Astrocyte (in vitro differentiated cells and primary cell): ENCODE results near the gene ZYG11B. TPM values are rescaled to one million over a fixed set of nuclear protein-coding genes. Genes with fewer than 3 reads are reported as not detected.
"Not testable (repeated sequence)": the region's sequence is repeated elsewhere in the genome, so short reads cannot be mapped to it uniquely, and the experiment has no call there.

Experiments
- DNase-seq: peaks from one replicate; pipeline ENCODE4 v3.0.0-alpha.2; 2010; ENCODE audit warnings: low read depth
- FAIRE-seq: peaks from 2 replicates; lab custom pipeline; 2011; peaks lifted over from hg19 to GRCh38; lab: Jason Lieb, UNC
- H2AFZ ChIP-seq: 2 replicates; pipeline ENCODE4 v1.6.0; 2012; ENCODE audit warnings: low read depth, low read length, inconsistent platforms
- H3K27ac ChIP-seq: 2 replicates; pipeline ENCODE4 v1.5.1; 2011; ENCODE audit warnings: low read depth, low read length, inconsistent platforms
- H3K27me3 ChIP-seq: 2 replicates; pipeline ENCODE4 v1.6.0; 2011; ENCODE audit warnings: low read length, inconsistent platforms; ENCODE audit not compliant: insufficient read depth
- H3K36me3 ChIP-seq: 2 replicates; pipeline ENCODE4 v1.5.1; 2011; ENCODE audit warnings: low read length, inconsistent platforms; ENCODE audit not compliant: insufficient read depth
- H3K4me1 ChIP-seq: 2 replicates; pipeline ENCODE4 v1.5.1; 2011; ENCODE audit warnings: low read length, inconsistent platforms; ENCODE audit not compliant: insufficient read depth
- H3K4me2 ChIP-seq: 2 replicates; pipeline ENCODE4 v1.6.0; 2012; ENCODE audit warnings: low read length, inconsistent platforms
- H3K4me3 ChIP-seq: 2 replicates; pipeline ENCODE4 v1.5.1; 2011; ENCODE audit warnings: low read depth, mild to moderate bottlenecking, low read length, inconsistent platforms; ENCODE audit not compliant: insufficient read depth
- H3K79me2 ChIP-seq: 2 replicates; pipeline ENCODE4 v1.6.0; 2012; ENCODE audit warnings: mild to moderate bottlenecking, low read length, inconsistent platforms; ENCODE audit not compliant: insufficient read depth
- H3K9ac ChIP-seq: 2 replicates; pipeline ENCODE4 v1.6.0; 2012; ENCODE audit warnings: mild to moderate bottlenecking, low read length, inconsistent platforms
- H3K9me3 ChIP-seq: 2 replicates; pipeline ENCODE4 v1.5.1; 2012; ENCODE audit warnings: low read depth, mild to moderate bottlenecking, low read length, inconsistent platforms; ENCODE audit not compliant: insufficient read depth
- H4K20me1 ChIP-seq: 2 replicates; pipeline ENCODE4 v1.6.0; 2012; ENCODE audit warnings: low read length, inconsistent platforms; ENCODE audit not compliant: insufficient read depth
- H3K27ac Mint-ChIP-seq: one replicate; pipeline ENCODE4 v1.8.0; 2021; ENCODE audit warnings: mild to moderate bottlenecking, mixed read lengths; ENCODE audit not compliant: unreplicated experiment
- H3K27me3 Mint-ChIP-seq: one replicate; pipeline ENCODE4 v1.8.0; 2021; ENCODE audit warnings: low read depth, mixed read lengths; ENCODE audit not compliant: unreplicated experiment
- H3K36me3 Mint-ChIP-seq: one replicate; pipeline ENCODE4 v1.8.0; 2021; ENCODE audit warnings: low read depth, mixed read lengths; ENCODE audit not compliant: unreplicated experiment
- H3K4me1 Mint-ChIP-seq: one replicate; pipeline ENCODE4 v1.8.0; 2021; ENCODE audit warnings: low read depth, mixed read lengths; ENCODE audit not compliant: unreplicated experiment
- H3K4me3 Mint-ChIP-seq: one replicate; pipeline ENCODE4 v1.8.0; 2021; ENCODE audit warnings: mild to moderate bottlenecking, moderate library complexity, mixed read lengths; ENCODE audit not compliant: unreplicated experiment
- H3K9me3 Mint-ChIP-seq: one replicate; pipeline ENCODE4 v1.8.0; 2021; ENCODE audit warnings: mild to moderate bottlenecking, mixed read lengths; ENCODE audit not compliant: unreplicated experiment
- CTCF ChIP-seq: IDR thresholded peaks from 2 replicates; pipeline ENCODE4 v1.5.1; 2011; ENCODE audit warnings: low read depth, mild to moderate bottlenecking, inconsistent platforms, low read length, moderate library complexity; ENCODE audit not compliant: insufficient read depth
- EZH2 ChIP-seq: IDR thresholded peaks from 2 replicates; pipeline ENCODE4 v1.6.1; 2012; ENCODE audit warnings: mild to moderate bottlenecking, low read length, inconsistent platforms; ENCODE audit not compliant: insufficient read depth
- total RNA-seq: library from RNA; stranded (reverse); gene quantifications from 2 replicates; pipeline ENCODE4 v1.2.1, GENCODE V29; 2021

The ZYG11B gene
- total RNA-seq, 1 donor from 2014 or later = 22.1 TPM

DNA sequence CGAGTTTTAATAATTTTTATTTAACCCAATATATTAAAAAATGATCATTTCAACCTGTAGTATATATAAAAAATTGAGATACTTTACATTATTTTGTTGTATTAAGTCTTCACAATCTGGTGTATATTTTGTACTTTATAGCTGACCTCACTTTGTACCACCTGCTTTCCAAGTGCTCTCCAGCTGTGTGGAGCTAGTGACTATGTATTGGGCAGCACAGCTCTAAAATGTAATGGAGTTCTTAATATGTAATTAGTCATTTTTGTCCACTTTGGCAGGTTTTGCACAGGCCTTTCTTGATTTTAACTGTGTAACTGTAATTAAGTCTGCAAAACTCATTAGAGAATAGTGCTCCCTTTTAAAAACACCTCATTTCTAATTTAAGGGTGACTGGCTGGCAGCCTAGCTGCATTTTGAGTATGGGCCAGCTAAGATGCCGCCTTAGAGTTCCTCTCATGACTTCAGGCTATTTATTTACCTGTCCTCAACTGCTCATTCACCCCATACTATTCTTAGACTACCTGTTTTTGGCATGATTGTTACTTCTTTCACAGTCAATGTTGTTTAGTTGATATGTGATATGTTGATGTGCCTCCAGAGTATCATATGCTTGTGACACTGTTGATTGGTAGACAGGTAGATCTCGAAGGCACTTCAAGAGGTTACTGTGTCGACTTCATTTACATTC is 43.2 kb downstream of the ZYG11B start:
- no peak overlapping the region for H3K4me3 ChIP-seq
- no peak for DNase-seq
- peaks cover 14% of the 10 kb centered on the region for H4K20me1 ChIP-seq
- H3K4me2 ChIP-seq = no peak overlapping the region
- no peaks in the 10 kb centered on the region for H3K4me1 ChIP-seq
- no peak overlapping the region for H3K9ac ChIP-seq
- H3K36me3 Mint-ChIP-seq = peaks cover 6% of the 10 kb centered on the region
- H2AFZ ChIP-seq = no peak overlapping the region
- peaks cover 2% of the 10 kb centered on the region for H3K36me3 ChIP-seq
- no peak for FAIRE-seq
- no peaks in the 10 kb centered on the region for H3K27me3 ChIP-seq
- no peaks in the 10 kb centered on the region for H3K4me1 Mint-ChIP-seq
- H3K9me3 Mint-ChIP-seq = no peaks in the 10 kb centered on the region
- H3K27me3 Mint-ChIP-seq = no peaks in the 10 kb centered on the region
- H3K79me2 ChIP-seq = no peaks in the 10 kb centered on the region
- no peak for TF ChIP-seq EZH2
- TF ChIP-seq CTCF = no peak
- no peak overlapping the region for H3K27ac Mint-ChIP-seq
- H3K4me3 Mint-ChIP-seq = no peak overlapping the region
- no peaks in the 10 kb centered on the region for H3K9me3 ChIP-seq
- no peak overlapping the region for H3K27ac ChIP-seq

GRCh38 chr1:52771384-52771783 is 45.1 kb downstream of the ZYG11B start:
- Histone ChIP-seq H3K79me2 (no peaks in the 10 kb centered on the region), H3K4me2 (no peak overlapping the region), H3K36me3 (peaks cover 2% of the 10 kb centered on the region), H4K20me1 (peaks cover 14% of the 10 kb centered on the region), H2AFZ (no peak overlapping the region), H3K9ac (no peak overlapping the region), H3K4me1 (no peaks in the 10 kb centered on the region), H3K27me3 (no peaks in the 10 kb centered on the region), H3K4me3 (no peak overlapping the region), H3K27ac (no peak overlapping the region), H3K9me3 (no peaks in the 10 kb centered on the region)
- H3K9me3 Mint-ChIP-seq = no peaks in the 10 kb centered on the region
- peak; percentile 8 for DNase-seq
- peaks cover 9% of the 10 kb centered on the region for H3K36me3 Mint-ChIP-seq
- H3K27ac Mint-ChIP-seq = no peak overlapping the region
- H3K27me3 Mint-ChIP-seq = no peaks in the 10 kb centered on the region
- no peaks in the 10 kb centered on the region for H3K4me1 Mint-ChIP-seq
- H3K4me3 Mint-ChIP-seq = no peak overlapping the region
- no peak for FAIRE-seq
- TF ChIP-seq CTCF (no peak), EZH2 (no peak)

DNA sequence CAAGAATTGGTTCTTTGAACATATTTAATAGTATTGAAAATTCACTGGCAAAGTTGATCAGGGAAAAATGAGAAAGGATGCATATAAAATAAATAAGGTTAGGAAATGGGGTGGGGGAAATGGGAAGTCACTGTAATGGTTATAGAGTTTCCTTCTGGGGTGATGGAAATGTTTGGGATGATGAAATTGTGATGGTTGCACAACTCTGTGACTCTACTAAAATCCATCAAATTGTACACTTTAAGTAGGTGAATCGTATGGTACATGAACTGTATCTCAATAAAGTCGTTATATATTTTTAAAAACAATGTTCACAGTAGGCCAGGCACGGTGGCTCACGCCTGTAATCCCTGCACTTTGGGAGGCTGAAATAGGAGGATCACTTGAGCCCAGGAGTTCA is 59.9 kb downstream of the ZYG11B start:
- FAIRE-seq = no peak
- Histone ChIP-seq H3K9ac (no peak overlapping the region), H3K9me3 (no peaks in the 10 kb centered on the region), H2AFZ (no peak overlapping the region), H3K27ac (no peak overlapping the region), H4K20me1 (peaks cover 4% of the 10 kb centered on the region), H3K36me3 (peaks cover 3% of the 10 kb centered on the region), H3K27me3 (no peaks in the 10 kb centered on the region), H3K4me3 (no peak overlapping the region), H3K4me2 (no peak overlapping the region), H3K79me2 (no peaks in the 10 kb centered on the region), H3K4me1 (no peaks in the 10 kb centered on the region)
- no peaks in the 10 kb centered on the region for H3K4me1 Mint-ChIP-seq
- peaks cover 3% of the 10 kb centered on the region for H3K36me3 Mint-ChIP-seq
- DNase-seq = no peak
- TF ChIP-seq CTCF (no peak), EZH2 (no peak)
- no peak overlapping the region for H3K27ac Mint-ChIP-seq
- no peaks in the 10 kb centered on the region for H3K9me3 Mint-ChIP-seq
- H3K27me3 Mint-ChIP-seq = no peaks in the 10 kb centered on the region
- no peak overlapping the region for H3K4me3 Mint-ChIP-seq

DNA sequence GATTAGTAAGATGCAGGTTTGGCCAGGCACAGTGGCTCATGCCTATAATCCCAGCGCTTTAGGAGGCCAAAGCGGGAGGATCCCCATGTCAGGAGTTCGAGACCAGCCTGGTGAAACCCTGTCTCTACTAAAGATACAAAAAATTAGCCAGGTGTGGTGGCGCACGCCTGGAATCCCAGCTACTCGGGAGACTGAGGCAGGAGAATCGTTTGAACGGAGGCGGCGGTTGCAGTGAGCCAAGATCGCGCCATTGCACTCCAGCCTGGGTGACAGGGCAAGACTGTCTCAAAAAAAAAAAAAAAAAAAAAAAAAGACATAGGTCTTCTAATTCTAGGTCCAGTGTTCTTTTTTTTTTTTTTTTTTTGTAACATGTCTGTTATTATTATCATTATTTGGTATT is 64.2 kb downstream of the ZYG11B start:
- not testable (repeated sequence) for H3K27me3 Mint-ChIP-seq, H3K36me3 Mint-ChIP-seq, H3K36me3 ChIP-seq, H3K4me2 ChIP-seq, H4K20me1 ChIP-seq, H3K79me2 ChIP-seq, H3K9me3 ChIP-seq, H3K4me1 Mint-ChIP-seq, H3K4me3 Mint-ChIP-seq, H3K4me3 ChIP-seq, H3K27me3 ChIP-seq, H3K27ac Mint-ChIP-seq, H3K9ac ChIP-seq, H3K9me3 Mint-ChIP-seq, FAIRE-seq, DNase-seq, H3K4me1 ChIP-seq, H3K27ac ChIP-seq, H2AFZ ChIP-seq
